ENCODE results near the gene ZNF778.
"Not testable (repeated sequence)": the region's sequence is repeated elsewhere in the genome, so short reads cannot be mapped to it uniquely, and the experiment has no call there.

ZNF778 gene

DNA sequence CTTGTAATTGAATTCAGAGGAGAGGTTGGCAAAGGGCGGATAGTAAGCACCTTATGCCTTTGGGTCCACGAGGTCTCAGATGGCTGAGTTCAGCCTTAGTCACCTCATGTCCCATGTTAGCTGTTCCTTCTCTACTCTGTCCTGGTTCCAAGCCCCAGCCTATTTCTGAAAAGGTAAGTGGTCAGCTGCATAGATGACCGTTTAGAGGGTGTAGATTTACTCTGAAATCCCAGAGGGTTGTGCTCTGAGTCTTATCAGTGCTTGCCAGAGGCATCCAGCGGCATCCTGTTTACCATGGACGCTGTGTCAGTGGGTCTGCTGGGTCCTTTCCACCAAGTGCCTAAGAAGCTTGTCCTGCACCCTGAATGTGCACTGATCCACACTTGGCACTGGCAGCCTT, 1.9 kb downstream of the ZNF778 start:
- DNase-seq, result no peak

DNA sequence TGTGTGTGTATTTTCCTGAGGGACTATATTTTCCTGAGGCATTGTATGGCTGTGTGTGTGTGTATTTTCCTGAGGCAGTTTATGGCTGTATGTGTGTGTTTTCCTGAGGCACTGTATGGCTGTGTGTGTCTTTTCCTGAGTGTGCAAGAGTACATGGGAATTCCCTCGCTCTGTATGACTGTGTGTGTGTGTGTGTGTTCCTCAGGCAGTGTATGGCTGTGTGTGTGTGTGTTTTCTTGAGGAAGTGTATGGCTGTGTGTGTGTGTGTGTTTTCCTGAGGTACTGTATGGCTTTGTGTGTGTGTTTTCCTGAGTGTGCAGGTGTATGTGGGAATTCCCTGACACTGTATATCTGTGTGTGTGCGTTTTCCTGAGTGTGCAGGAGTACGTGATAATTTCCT, 4.1 kb downstream of the ZNF778 start:
- no peak for DNase-seq

DNA sequence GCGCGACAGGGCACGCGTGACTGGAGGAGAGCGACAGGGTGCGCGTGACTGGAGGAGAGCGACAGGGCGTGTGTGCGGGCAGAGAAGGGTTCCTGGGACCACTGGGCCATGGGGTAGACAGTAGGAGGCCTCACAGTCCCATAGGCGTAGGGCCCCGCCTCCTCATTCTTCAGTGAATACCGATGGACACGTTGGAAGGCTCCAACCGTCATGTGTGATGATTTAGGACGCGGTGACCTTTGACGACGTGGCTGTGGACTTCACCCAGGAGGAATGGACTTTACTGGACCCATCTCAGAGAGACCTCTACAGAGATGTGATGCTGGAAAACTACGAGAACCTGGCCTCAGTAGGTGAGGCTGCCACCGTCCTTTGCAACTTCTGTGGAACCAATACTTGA, 5.4 kb downstream of the ZNF778 start:
- no peak for DNase-seq

DNA sequence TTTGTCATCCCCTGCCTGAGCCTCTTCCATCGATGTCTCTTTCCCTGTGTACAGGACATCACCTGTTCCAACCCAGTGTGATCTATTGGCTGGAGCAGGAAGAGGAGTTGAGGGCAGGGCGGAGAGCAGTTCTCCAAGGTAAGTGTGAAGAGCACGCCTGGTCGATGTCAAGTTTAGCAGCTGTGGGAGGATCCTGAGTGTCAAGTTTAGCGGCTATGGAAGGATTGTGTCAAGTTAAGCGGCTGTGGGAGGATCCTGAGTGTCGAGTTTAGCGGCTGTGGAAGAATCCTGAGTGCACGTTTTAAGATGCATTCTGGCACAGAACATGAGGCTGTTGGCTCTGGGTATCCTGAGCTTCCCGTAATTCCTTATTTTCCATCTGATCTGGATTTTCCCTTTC, 7.2 kb downstream of the ZNF778 start:
- no peak for DNase-seq

GRCh38 chr16:89230255-89230654, 12.8 kb downstream of the ZNF778 start:
- no peak for DNase-seq

- DNase-seq, result no peak
Measured at GRCh38 chr16:89232107-89232506, 14.6 kb downstream of the ZNF778 start.

- DNase-seq, result no peak
Measured at GRCh38 chr16:89233678-89234490, 16.4 kb downstream of the ZNF778 start.

DNA sequence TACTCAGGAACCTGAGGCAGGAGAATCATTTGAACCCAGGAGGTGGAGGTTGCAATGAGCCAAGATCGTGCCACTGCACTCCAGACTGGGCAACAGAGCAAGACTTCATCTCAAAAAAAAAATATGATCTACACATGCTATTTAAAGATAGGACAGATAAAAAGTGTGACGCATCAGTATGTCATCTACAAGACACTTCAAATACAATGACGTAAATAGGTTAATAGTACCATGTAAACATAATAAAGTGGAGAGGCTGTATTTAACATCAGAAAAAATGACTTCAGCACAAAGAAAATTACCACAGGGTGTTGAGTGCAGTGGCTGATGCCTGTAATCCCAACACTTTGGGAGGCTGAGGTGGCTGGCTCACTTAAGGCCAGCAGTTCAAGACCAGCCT, 20.2 kb downstream of the ZNF778 start:
- no peak for DNase-seq

DNA sequence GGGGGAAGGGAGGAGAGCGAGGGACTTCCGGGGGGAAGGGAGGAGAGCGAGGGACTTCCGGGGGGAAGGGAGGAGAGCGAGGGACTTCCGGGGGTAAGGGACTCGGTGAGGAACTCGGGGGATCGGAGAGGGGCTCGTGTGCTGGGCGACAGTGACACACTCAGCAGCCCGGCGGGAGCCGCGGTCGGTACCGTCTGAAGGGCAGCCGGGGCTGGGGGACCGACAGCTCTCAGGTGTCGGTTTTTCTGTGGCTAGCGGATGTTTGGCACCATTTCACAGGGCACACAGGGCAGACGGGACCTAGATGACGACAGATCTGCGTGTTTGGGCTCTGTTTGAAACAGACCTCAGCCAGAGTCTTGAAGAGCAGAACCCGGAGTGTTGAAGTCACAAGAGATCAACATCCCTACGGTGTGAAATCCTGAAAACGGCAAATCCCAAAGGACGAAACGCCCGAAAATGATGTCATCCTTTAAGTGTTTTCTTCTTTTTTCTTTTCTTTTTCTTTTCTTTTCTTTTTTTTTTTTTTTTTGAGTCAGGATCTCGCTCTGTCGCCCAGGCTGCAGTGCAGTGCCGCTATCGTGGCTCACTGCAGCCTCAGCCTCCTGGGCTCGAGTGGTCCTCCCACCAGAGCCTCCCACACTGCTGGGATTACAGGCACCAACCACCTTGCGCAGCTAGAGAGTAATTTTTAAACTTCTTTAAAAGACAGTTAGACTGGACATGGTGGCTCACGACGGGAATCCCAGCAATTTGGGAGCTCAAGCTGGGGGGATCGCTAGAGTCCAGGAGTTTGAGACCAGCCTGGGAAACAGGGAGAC, 23.9 kb downstream of the ZNF778 start:
- no peak for DNase-seq

- DNase-seq, result no peak
Measured at GRCh38 chr16:89242795-89243200, 25.3 kb downstream of the ZNF778 start.

DNA sequence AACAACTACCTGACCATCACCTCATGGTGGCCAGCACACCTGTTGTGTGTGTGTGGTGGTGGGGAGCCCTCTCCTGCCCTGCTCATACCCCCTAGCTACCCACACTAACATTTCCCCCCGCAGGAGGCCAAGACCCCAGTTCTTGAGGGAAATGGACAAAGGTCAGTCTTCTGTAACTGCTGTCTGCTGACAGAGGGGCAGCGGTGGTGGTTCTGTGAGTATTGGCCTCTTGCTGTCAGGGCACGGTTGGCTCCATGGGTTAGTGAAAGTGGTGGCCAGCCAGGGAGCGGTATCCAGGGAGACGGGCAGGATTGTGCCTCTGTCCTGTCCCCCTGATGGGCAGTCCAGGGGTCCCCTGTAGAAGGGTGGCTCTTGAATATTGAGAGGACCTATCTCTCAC, 26.2 kb downstream of the ZNF778 start:
- DNase-seq, result no peak

DNA sequence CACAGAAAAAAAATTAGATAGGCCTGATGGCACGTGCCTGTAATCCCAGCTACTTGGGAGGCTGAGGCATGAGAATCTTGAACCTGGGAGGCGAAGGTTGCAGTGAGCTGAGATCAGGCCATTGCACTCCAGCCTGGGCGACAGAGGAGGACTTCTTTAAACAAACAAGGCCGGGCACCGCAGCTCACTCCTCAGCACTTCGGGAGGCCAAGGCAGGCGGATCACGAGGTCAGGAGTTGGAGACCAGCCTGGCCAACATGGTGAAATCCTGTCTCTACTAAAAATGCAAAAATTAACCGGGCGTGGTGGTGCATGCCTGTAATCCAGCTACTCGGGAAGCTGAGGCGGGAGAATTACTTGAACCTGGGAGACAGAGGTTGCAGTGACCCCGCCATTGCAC, 26.8 kb downstream of the ZNF778 start:
- not testable (repeated sequence) for DNase-seq

DNA sequence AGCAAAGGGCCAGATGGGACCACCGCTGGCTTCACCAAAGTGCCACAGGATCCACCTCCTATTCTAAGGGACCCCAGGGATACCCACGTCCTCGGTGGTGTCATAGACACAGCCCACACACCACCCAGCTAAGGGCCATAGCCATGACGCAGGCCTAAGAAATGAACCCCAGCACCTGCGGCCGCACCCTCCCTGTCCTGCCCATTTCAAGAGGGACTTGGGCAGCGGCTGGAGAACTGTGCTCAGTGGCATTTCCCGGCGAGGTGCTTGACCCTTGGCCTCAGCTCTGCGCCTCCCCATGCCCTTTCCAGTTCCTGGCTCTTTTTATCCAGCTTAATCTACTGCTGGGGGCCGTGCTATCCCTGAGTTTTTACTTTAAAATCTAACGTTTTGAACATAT, 27.3 kb downstream of the ZNF778 start:
- no peak for DNase-seq

DNA sequence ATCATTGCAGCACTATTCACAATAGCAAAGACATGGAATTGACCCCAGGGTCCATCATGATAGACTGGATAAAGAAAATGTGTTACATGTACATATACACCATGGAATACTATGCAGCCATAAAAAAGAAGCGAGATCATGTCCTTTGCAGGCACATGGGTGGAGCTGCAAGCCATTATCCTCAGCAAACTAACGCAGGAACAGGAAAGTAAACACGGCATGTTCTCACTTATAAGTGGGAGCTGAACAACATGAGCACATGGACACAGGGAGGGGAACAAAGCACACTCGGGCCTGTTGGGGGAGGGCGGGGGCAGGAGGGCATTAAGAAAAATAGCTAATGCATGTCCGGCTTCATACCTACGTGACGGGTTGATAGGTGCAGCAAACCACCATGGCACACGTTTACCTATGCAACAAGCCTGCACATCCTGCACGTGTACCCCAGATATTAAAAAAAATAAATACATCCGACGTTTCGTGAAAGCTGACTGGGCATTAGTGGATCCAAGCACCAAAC, 28.9 kb downstream of the ZNF778 start:
- no peak for DNase-seq

DNA sequence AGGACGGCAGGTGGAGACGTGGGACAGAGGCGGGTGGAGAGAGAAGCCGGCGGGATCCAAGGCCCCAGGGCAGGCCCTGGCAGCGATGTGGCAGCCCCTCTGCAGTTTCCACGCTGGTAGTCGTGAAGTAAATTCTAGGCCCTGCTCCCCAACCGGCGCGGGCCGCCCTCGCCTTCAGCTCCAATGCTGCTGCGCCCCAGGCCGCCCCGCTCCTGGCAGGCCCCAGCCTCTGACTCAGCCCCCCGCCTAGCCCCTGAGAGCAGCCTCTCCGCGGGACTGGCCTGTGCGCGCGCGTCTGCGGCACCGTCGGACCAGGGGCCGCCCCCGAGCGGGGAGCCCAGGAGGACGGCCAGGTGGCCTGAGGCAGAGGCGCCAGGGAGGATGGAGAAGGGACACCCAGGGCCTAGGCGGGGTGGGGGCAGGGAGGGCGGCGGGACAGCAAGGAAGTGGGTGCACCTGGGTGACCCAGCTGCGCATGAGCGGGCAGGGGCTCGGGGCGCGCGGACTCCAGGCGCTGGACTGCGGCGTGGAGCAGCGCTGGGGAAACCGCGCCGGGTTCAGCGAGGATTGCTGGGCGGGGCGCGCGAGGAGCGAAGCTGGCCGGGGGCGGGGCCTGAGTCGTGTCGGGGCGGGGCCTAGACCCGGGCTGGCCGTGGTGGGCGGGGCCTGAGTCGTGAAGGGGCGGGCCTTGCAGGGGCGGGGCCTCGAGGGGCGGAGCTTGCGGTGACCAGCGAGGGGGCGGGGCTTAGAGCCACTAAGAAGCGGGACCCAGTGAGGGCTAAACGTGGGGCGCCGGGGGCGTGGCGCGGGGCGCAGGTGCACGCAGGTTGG, 29.6 kb downstream of the ZNF778 start:
- DNase-seq, result peak; percentile 2

- DNase-seq, result not testable (repeated sequence)
Measured at GRCh38 chr16:89247734-89248075, 30.2 kb downstream of the ZNF778 start.

- DNase-seq, result no peak
Measured at GRCh38 chr16:89248196-89248982, 30.9 kb downstream of the ZNF778 start.

GRCh38 chr16:89253548-89254287, 36.2 kb downstream of the ZNF778 start:
- DNase-seq, result no peak

- peak; percentile 8 for DNase-seq
Measured at GRCh38 chr16:89256651-89257254, 39.2 kb downstream of the ZNF778 start.

DNA sequence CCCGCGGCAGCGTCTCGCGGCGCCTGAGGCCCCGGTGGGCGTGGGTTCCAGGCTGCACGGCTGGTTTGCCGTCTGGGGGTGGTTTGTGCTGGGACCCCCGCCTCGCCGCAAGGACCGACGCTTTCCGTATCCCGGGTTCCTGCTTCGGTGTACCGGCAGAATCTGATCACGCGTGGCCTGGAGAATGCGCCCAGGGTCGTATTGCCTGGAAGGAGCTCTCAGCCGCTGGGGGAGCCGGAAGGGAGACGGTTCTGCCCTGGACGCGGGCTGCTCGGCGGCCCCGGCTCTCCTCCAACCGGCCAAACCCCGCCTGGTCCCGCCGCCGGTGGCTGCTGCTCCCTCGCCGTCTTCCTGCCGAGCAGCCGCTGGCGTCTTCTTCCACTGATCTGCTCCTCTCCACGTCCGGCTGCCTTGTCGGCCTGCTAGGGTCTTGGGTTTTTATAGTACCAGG, 39.8 kb downstream of the ZNF778 start:
- no peak for DNase-seq
